OCI-LY7 (cell line): ENCODE results near the gene ACSL3. TPM values are rescaled to one million over a fixed set of nuclear protein-coding genes. Genes with fewer than 3 reads are reported as not detected.

Experiments
- BruUV-seq: library from RNA; stranded (reverse); fragments of 400-500 nt; replicated peaks from 2 replicates; lab custom pipeline; 2021; lab: Mats Ljungman, UMichigan
- CTCF ChIA-PET: fragments of 300-600 bp; sonication (Branson Sonifier 250); formaldehyde crosslinking; loops from one replicate; lab custom pipeline; 2022; ENCODE audit warnings: antibody characterized with exemption; ENCODE audit not compliant: unreplicated experiment; lab: Charles Lee
- POLR2A ChIA-PET: fragments of 300-600 bp; sonication (Branson Sonifier 250); formaldehyde crosslinking; loops from one replicate; lab custom pipeline; 2022; ENCODE audit warnings: antibody characterized with exemption; lab: Charles Lee
- DNase-seq: peaks from one replicate; pipeline ENCODE4 v3.0.0-alpha.2; 2015; ENCODE audit warnings: low spot score
- H2AFZ ChIP-seq: fragments of 200-600 bp; sonication (generic), shearing (Covaris generic); 2 replicates; pipeline ENCODE4 v1.6.1; 2014; ENCODE audit warnings: mild to moderate bottlenecking, antibody characterized with exemption, low read length, moderate library complexity
- H3K27ac ChIP-seq: fragments of 200-600 bp; sonication (generic); 2 replicates; pipeline ENCODE4 v1.5.1; 2014; ENCODE audit warnings: mixed run types, low read depth, mild to moderate bottlenecking, moderate library complexity, low read length, inconsistent platforms; ENCODE audit not compliant: poor library complexity, severe bottlenecking
- H3K36me3 ChIP-seq: fragments of 200-600 bp; sonication (generic); 2 replicates; pipeline ENCODE4 v1.6.1; 2014; ENCODE audit warnings: mild to moderate bottlenecking, antibody characterized with exemption, low read length, moderate library complexity, mixed read lengths; ENCODE audit not compliant: insufficient read depth
- H3K4me1 ChIP-seq: fragments of 200-600 bp; sonication (generic); 2 replicates; pipeline ENCODE4 v1.5.1; 2014; ENCODE audit warnings: mild to moderate bottlenecking, low read length; ENCODE audit not compliant: insufficient read depth, poor library complexity, severe bottlenecking
- H3K4me2 ChIP-seq: fragments of 200-600 bp; sonication (generic); 2 replicates; pipeline ENCODE4 v1.6.1; 2014; ENCODE audit warnings: mild to moderate bottlenecking, low read length
- H3K4me3 ChIP-seq: fragments of 200-600 bp; sonication (generic); 2 replicates; pipeline ENCODE4 v1.5.1; 2014; ENCODE audit warnings: mild to moderate bottlenecking, low read depth, low read length; ENCODE audit not compliant: poor library complexity, severe bottlenecking
- H3K79me2 ChIP-seq: fragments of 200-600 bp; sonication (generic); 2 replicates; pipeline ENCODE4 v1.6.1; 2016; ENCODE audit warnings: low read depth, mild to moderate bottlenecking, low read length, moderate library complexity, mixed read lengths; ENCODE audit not compliant: insufficient read depth
- H3K9me2 ChIP-seq: fragments of 200-600 bp; sonication (generic); 2 replicates; pipeline ENCODE4 v1.6.1; 2016; ENCODE audit warnings: mild to moderate bottlenecking, low read length, mixed read lengths; ENCODE audit not compliant: insufficient read depth
- H3K9me3 ChIP-seq: fragments of 200-600 bp; sonication (generic); 2 replicates; pipeline ENCODE4 v1.6.1; 2014; ENCODE audit warnings: mild to moderate bottlenecking, mixed run types, low read length, mixed read lengths
- H4K20me1 ChIP-seq: fragments of 200-600 bp; sonication (generic); 2 replicates; pipeline ENCODE4 v1.6.1; 2014; ENCODE audit warnings: mild to moderate bottlenecking, antibody characterized with exemption, low read length, moderate library complexity, mixed read lengths; ENCODE audit not compliant: insufficient read depth
- EZH2phosphoT487 ChIP-seq: fragments of 200-600 bp; sonication (generic); IDR thresholded peaks from 2 replicates; pipeline ENCODE4 v1.6.1; 2018; ENCODE audit warnings: low read depth, borderline replicate concordance, mild to moderate bottlenecking, mixed run types, antibody characterized with exemption, low read length, moderate library complexity, mixed read lengths
- intact Hi-C: fragments of 100-400 bp; cut with micrococcal nuclease; formaldehyde crosslinking; loops from one replicate; pipeline ENCODE4 v1.10.0; 2022; ENCODE audit not compliant: unreplicated experiment
- total RNA-seq, 2 experiments: library from RNA; depleted of rRNA in 1 of 2; stranded (reverse); fragments of >200 nt in 1 of 2; shearing (Covaris generic) in 1 of 2; gene quantifications; 2 replicates each; pipeline ENCODE4 v1.2.3, GENCODE V29; 2014 to 2022
- TF ChIP-seq, protein P1 (sequence below): fragments of 200-600 bp; sonication (generic); conservative IDR thresholded peaks from 2 replicates; pipeline ENCODE4 v1.5.1; 2014; ENCODE audit warnings: mild to moderate bottlenecking, antibody characterized with exemption, low read length, moderate library complexity, mixed read lengths

The ACSL3 gene
- total RNA-seq, 2 experiments from 2014 or later = 62.6 to 83.2 TPM

DNA sequence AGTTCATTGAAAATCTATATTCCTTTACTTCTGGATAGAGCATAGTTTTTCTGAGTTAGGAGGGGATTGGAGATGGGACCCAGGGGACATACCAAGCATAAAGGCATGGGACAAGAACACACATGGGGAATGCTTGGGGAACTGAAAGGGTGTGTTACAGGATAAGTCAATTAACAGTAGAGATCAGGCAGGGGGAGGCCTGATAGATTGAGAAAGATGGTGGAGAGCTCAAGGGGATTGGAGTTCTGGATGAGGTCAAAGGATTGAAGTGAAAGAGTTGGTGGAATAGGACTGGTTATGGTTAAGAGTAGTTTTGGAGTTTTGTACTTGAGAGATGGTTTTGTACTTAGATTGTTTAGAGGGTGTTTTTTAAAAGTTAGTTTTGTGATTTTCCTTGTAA lies 16.1 kb downstream of the ACSL3 start:
- Histone ChIP-seq H3K9me2 (no peaks in the 10 kb centered on the region), H3K4me3 (no peak overlapping the region), H3K4me1 (no peaks in the 10 kb centered on the region), H2AFZ (no peak overlapping the region), H3K27ac (no peak overlapping the region), H3K4me2 (no peak overlapping the region), H3K9me3 (peaks cover 10% of the 10 kb centered on the region; the same call in 1 of the 2 replicates), H3K36me3 (no peaks in the 10 kb centered on the region), H3K79me2 (peaks cover 95% of the 10 kb centered on the region), H4K20me1 (peaks cover 33% of the 10 kb centered on the region)
- ChIA-PET POLR2A (interaction anchor here (0.9 to 2.1 kb wide), 8 partner anchors 12 to 222 kb away, joined by 3 to 7 read pairs (median 4); no protein-coding TSS in a partner anchor), CTCF (interaction anchor here (1.2 to 1.7 kb wide), 2 partner anchors 12 to 15 kb away, joined by 4 read pairs; no protein-coding TSS in a partner anchor)
- TF ChIP-seq, protein P1, sequence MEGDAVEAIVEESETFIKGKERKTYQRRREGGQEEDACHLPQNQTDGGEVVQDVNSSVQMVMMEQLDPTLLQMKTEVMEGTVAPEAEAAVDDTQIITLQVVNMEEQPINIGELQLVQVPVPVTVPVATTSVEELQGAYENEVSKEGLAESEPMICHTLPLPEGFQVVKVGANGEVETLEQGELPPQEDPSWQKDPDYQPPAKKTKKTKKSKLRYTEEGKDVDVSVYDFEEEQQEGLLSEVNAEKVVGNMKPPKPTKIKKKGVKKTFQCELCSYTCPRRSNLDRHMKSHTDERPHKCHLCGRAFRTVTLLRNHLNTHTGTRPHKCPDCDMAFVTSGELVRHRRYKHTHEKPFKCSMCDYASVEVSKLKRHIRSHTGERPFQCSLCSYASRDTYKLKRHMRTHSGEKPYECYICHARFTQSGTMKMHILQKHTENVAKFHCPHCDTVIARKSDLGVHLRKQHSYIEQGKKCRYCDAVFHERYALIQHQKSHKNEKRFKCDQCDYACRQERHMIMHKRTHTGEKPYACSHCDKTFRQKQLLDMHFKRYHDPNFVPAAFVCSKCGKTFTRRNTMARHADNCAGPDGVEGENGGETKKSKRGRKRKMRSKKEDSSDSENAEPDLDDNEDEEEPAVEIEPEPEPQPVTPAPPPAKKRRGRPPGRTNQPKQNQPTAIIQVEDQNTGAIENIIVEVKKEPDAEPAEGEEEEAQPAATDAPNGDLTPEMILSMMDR = no peak
- no peak for DNase-seq
- BruUV-seq = no TSS peak
- intact Hi-C loops = no loop called here

DNA sequence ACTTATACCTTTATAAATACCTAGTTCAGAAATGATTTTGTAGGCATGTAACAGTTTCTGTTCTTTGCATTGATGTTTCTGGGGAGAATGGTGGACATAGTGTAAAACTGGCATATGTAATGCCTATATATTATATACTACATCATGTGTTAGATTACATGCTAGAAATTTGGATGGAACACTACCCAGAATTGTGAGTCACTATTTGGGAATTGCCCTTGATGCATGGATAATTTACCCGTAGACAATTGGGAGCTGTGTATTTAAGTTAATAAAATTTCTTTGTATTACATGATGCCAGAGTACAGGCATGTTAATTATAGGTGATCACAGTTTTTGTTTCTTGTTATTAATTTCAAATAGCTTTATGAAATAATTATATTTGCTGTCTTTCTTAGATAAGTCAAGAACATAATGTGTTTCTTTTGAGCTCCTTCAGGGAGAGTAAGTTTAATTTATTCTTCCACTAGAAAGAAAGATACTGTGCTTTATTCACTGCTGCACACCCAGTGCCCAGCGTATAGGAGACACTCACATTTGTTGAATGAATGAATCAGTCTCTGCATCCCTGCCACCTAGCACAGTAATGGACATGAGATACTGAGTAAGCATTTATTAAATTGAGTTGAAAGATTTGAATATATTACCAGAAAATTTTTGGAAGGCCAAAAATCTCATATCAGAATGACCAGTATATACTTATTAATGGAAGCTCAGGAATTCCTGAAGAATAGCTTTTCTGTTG lies 16.9 kb downstream of the ACSL3 start:
- H3K4me2 ChIP-seq = no peak overlapping the region
- H3K36me3 ChIP-seq = no peaks in the 10 kb centered on the region
- peaks cover 37% of the 10 kb centered on the region for H4K20me1 ChIP-seq
- no peak for TF ChIP-seq EZH2phosphoT487
- TF ChIP-seq, protein P1 = no peak
- POLR2A ChIA-PET = interaction anchor here (0.5 to 2.1 kb wide), 8 partner anchors 12 to 431 kb away, joined by 3 to 7 read pairs (median 4); no protein-coding TSS in a partner anchor
- BruUV-seq = no TSS peak
- peaks cover 10% of the 10 kb centered on the region; the same call in 1 of the 2 replicates for H3K9me3 ChIP-seq
- H3K4me1 ChIP-seq = no peaks in the 10 kb centered on the region
- no peak for DNase-seq
- intact Hi-C loops = no loop called here
- CTCF ChIA-PET = interaction anchor here (1.2 kb wide), 1 partner anchor 16 kb away, joined by 4 read pairs; no protein-coding TSS in a partner anchor
- H2AFZ ChIP-seq = no peak overlapping the region
- no peak overlapping the region for H3K27ac ChIP-seq
- H3K9me2 ChIP-seq = no peaks in the 10 kb centered on the region
- H3K4me3 ChIP-seq = no peak overlapping the region
- peaks cover 96% of the 10 kb centered on the region for H3K79me2 ChIP-seq
